Breast epithelium (tissue), 4 donors: ENCODE results near the gene CD14. TPM values are rescaled to one million over a fixed set of nuclear protein-coding genes. Genes with fewer than 3 reads are reported as not detected.
"Not testable (repeated sequence)": the region's sequence is repeated elsewhere in the genome, so short reads cannot be mapped to it uniquely, and the experiment has no call there.

Experiments
- DNase-seq, 2 donors: peaks; one replicate each; pipeline ENCODE4 v3.0.0-alpha.2; 2019; ENCODE audit warnings: low spot score in 2 of 2
- H3K27ac ChIP-seq, 2 donors: fragments of 200-600 bp; sonication (generic) in 1 of 2; one replicate each; pipeline ENCODE4 v1.5.1; 2016 to 2019; ENCODE audit warnings: mild to moderate bottlenecking in 1 of 2
- H3K27me3 ChIP-seq, 2 donors: fragments of 200-600 bp; sonication (generic) in 1 of 2; one replicate each; pipeline versions ENCODE4 v1.5.1 to v1.6.0; 2017 to 2019; ENCODE audit warnings: control low read depth in 1 of 2, mild to moderate bottlenecking in 1 of 2
- H3K36me3 ChIP-seq: fragments of 200-600 bp; one replicate; pipeline ENCODE4 v1.5.1; 2019
- H3K4me1 ChIP-seq, 2 donors: fragments of 200-600 bp; sonication (generic); one replicate each; pipeline ENCODE4 v1.5.1; 2016 to 2019; ENCODE audit warnings: control low read depth in 1 of 2
- H3K4me3 ChIP-seq, 3 donors: fragments of 200-600 bp; sonication (generic); 1 replicate in 2 of 3; 2 replicates in 1 of 3; pipeline ENCODE4 v1.5.1; 2016 to 2019; ENCODE audit warnings: mild to moderate bottlenecking in 3 of 3, moderate library complexity in 2 of 3
- H3K9me3 ChIP-seq, 2 donors: fragments of 200-600 bp; sonication (generic) in 1 of 2; one replicate each; pipeline ENCODE4 v1.5.1; 2016 to 2019; ENCODE audit warnings: control low read depth in 1 of 2
- CTCF ChIP-seq, 3 donors: fragments of 450-650 bp; IDR thresholded peaks; one replicate each; pipeline ENCODE4 v1.5.1; 2016 to 2017; ENCODE audit warnings: antibody characterized with exemption in 3 of 3, mild to moderate bottlenecking in 3 of 3, moderate library complexity in 3 of 3
- POLR2A ChIP-seq: fragments of 450-650 bp; IDR thresholded peaks from one replicate; pipeline ENCODE4 v1.6.1; 2016; ENCODE audit warnings: antibody characterized with exemption, mild to moderate bottlenecking, moderate library complexity
- POLR2AphosphoS5 ChIP-seq, 3 donors: sonication (generic); formaldehyde crosslinking; IDR thresholded peaks; one replicate each; pipeline ENCODE4 v1.6.1; 2017; ENCODE audit warnings: antibody characterized with exemption in 3 of 3
- intact Hi-C: fragments of 100-400 bp; cut with DNase I; formaldehyde crosslinking; loops from one replicate; pipeline ENCODE4 v1.15.1; 2023; ENCODE audit warnings: low total_unique reads
- total RNA-seq, 3 donors: library from RNA; depleted of rRNA; stranded (reverse); fragments of >200 nt; gene quantifications; one replicate each; pipeline ENCODE4 v1.1.0, GENCODE V29; 2016

The CD14 gene
- total RNA-seq, 3 donors from 2014 or later: 46.9 to 119 (median 65.7) TPM

- peaks cover 0 to 9% of the 10 kb centered on the region in 2 donors for H3K4me1 ChIP-seq
- no peak for DNase-seq
Observed at GRCh38 chr5:140664030-140664358, 31.0 kb upstream of the CD14 start.

GRCh38 chr5:140660371-140660770, 27.4 kb upstream of the CD14 start:
- peaks cover 18% of the 10 kb centered on the region for H3K36me3 ChIP-seq
- H3K4me3 ChIP-seq, intact Hi-C loops: not testable (repeated sequence)

More at GRCh38 chr5:140664030-140664358, 31.0 kb upstream of the CD14 start:
- peak overlapping the region; percentile 86 to 89 (median 87) for H3K4me3 ChIP-seq
- no peak for TF ChIP-seq CTCF (IDR thresholded peaks at IDR 0.05)
- no peak for TF ChIP-seq POLR2AphosphoS5 (IDR thresholded peaks at IDR 0.05)
- TF ChIP-seq POLR2A: no peak
- intact Hi-C loops: no loop called here
- no peaks in the 10 kb centered on the region for H3K27me3 ChIP-seq
- no peaks in the 10 kb centered on the region for H3K9me3 ChIP-seq
- H3K27ac ChIP-seq: peak overlapping the region; percentile 92 to 93
- H3K36me3 ChIP-seq: peaks cover 12% of the 10 kb centered on the region

GRCh38 chr5:140658870-140659269, 25.9 kb upstream of the CD14 start:
- H3K4me3 ChIP-seq: no peak overlapping the region
- DNase-seq: no peak
- no peaks in the 10 kb centered on the region for H3K4me1 ChIP-seq
- no peak overlapping the region for H3K27ac ChIP-seq
- TF ChIP-seq POLR2A (no peak), POLR2AphosphoS5 (IDR thresholded peaks at IDR 0.05) (no peak), CTCF (IDR thresholded peaks at IDR 0.05) (no peak)
- intact Hi-C loops: loop anchor here (5.0 kb wide), 1 partner anchor 1367 kb away; the partner anchor contains the start of gene MATR3
- no peaks in the 10 kb centered on the region for H3K27me3 ChIP-seq
- no peaks in the 10 kb centered on the region for H3K9me3 ChIP-seq
- peaks cover 29% of the 10 kb centered on the region for H3K36me3 ChIP-seq

More at GRCh38 chr5:140660371-140660770, 27.4 kb upstream of the CD14 start:
- H3K27ac ChIP-seq, H3K27me3 ChIP-seq, DNase-seq, H3K9me3 ChIP-seq, H3K4me1 ChIP-seq: not testable (repeated sequence)

GRCh38 chr5:140647042-140647419, 14.1 kb upstream of the CD14 start:
- TF ChIP-seq CTCF (IDR thresholded peaks at IDR 0.05): no peak
- TF ChIP-seq POLR2A: no peak
- TF ChIP-seq POLR2AphosphoS5 (IDR thresholded peaks at IDR 0.05): no peak
- H3K9me3 ChIP-seq: no peaks in the 10 kb centered on the region
- H3K4me1 ChIP-seq: peaks cover 2 to 18% of the 10 kb centered on the region in 2 donors
- DNase-seq: no peak
- no peaks in the 10 kb centered on the region for H3K27me3 ChIP-seq
- peak overlapping the region; percentile 85 to 91 for H3K27ac ChIP-seq
- H3K4me3 ChIP-seq: peak overlapping the region; percentile 76 to 91 (median 88)
- intact Hi-C loops: no loop called here
- peaks cover 5% of the 10 kb centered on the region for H3K36me3 ChIP-seq

GRCh38 chr5:140642718-140643117, 9.7 kb upstream of the CD14 start:
- intact Hi-C loops: no loop called here
- Histone ChIP-seq H3K36me3 (no peaks in the 10 kb centered on the region), H3K27ac (no peak overlapping the region), H3K27me3 (no peaks in the 10 kb centered on the region), H3K9me3 (no peaks in the 10 kb centered on the region), H3K4me1 (peaks cover 2 to 23% of the 10 kb centered on the region in 2 donors), H3K4me3 (no peak overlapping the region)
- TF ChIP-seq CTCF (IDR thresholded peaks at IDR 0.05) (no peak), POLR2A (no peak), POLR2AphosphoS5 (IDR thresholded peaks at IDR 0.05) (no peak)
- no peak for DNase-seq

GRCh38 chr5:140641716-140642115, 8.7 kb upstream of the CD14 start:
- Histone ChIP-seq H3K4me1 (peaks cover 2 to 23% of the 10 kb centered on the region in 2 donors), H3K27me3 (no peaks in the 10 kb centered on the region), H3K27ac (peak overlapping the region; percentile 10 to 14), H3K4me3 (no peak overlapping the region), H3K9me3 (no peaks in the 10 kb centered on the region), H3K36me3 (no peaks in the 10 kb centered on the region)
- no peak for TF ChIP-seq POLR2AphosphoS5 (IDR thresholded peaks at IDR 0.05)
- TF ChIP-seq CTCF (IDR thresholded peaks at IDR 0.05): no peak
- TF ChIP-seq POLR2A: no peak
- intact Hi-C loops: no loop called here
- DNase-seq: no peak
